ENCODE data around the gene GSK3B. TPM values are rescaled to one million over a fixed set of nuclear protein-coding genes. Genes with fewer than 3 reads are reported as not detected.

GSK3B gene
- total and polyA plus RNA-seq, 2 donors (not counting 3 experiments of a cell fraction or from before 2014, with no cell fraction given): 22.1 to 50.1 TPM

DNA sequence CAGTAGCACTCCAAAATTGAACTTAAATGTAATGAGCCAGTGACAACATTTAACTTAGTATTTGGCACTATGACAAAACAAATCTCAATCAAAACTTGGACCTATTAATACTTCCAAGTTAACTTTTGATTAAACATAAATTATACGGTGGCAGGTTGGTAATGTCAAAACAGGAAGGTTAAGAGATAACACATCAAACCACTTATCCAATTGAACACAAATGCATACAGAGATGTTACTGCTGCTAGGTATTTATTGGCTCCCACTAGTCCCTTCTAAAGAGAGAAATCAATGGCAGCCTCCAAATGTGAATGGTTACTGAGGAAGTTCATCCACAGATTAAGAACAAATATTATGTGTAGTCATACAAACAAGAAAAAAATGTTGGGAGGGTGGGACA is 1.8 kb downstream of the GSK3B start:
- dilution Hi-C loops (cut with MboI; ENCODE audit: extremely low pct_ligation_motif_present, low sequenced_read_pairs): no loop called here
- TF ChIP-seq POLR2AphosphoS5 (IDR thresholded peaks at IDR 0.05; ENCODE audit: insufficient read depth, low read depth, low read length): no peak
- TF ChIP-seq POLR2A (IDR thresholded peaks at IDR 0.05; ENCODE audit: low read depth, low read length): no peak
- TF ChIP-seq MYC (IDR thresholded peaks at IDR 0.05; ENCODE audit: low read depth, low read length): no peak
- TF ChIP-seq, protein P1, sequence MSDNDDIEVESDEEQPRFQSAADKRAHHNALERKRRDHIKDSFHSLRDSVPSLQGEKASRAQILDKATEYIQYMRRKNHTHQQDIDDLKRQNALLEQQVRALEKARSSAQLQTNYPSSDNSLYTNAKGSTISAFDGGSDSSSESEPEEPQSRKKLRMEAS (IDR thresholded peaks at IDR 0.05; ENCODE audit: insufficient read depth, insufficient read length): no peak
- no peak for TF ChIP-seq JUN (IDR thresholded peaks at IDR 0.05; ENCODE audit: borderline replicate concordance, insufficient read depth, insufficient read length, low read depth)
- no peak for TF ChIP-seq GATA2 (IDR thresholded peaks at IDR 0.05; ENCODE audit: insufficient read depth, insufficient read length, low read depth, low read length)
- no peak for TF ChIP-seq FOS (IDR thresholded peaks at IDR 0.05; ENCODE audit: borderline replicate concordance, insufficient read depth, low read length)
- TF ChIP-seq, protein P2, sequence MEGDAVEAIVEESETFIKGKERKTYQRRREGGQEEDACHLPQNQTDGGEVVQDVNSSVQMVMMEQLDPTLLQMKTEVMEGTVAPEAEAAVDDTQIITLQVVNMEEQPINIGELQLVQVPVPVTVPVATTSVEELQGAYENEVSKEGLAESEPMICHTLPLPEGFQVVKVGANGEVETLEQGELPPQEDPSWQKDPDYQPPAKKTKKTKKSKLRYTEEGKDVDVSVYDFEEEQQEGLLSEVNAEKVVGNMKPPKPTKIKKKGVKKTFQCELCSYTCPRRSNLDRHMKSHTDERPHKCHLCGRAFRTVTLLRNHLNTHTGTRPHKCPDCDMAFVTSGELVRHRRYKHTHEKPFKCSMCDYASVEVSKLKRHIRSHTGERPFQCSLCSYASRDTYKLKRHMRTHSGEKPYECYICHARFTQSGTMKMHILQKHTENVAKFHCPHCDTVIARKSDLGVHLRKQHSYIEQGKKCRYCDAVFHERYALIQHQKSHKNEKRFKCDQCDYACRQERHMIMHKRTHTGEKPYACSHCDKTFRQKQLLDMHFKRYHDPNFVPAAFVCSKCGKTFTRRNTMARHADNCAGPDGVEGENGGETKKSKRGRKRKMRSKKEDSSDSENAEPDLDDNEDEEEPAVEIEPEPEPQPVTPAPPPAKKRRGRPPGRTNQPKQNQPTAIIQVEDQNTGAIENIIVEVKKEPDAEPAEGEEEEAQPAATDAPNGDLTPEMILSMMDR (IDR thresholded peaks at IDR 0.05; ENCODE audit: extremely low read depth in 1 of 2, insufficient read depth in 1 of 2, low read depth in 1 of 2, low read length in 2 of 2): no peak
- TF ChIP-seq EZH2 (IDR thresholded peaks at IDR 0.05; ENCODE audit: borderline replicate concordance, low read depth, low read length, severe bottlenecking): no peak
- Histone ChIP-seq H3K4me1 (ENCODE audit: control insufficient read depth, extremely low read depth, insufficient read depth, low read length) (peaks cover 35% of the 10 kb centered on the region), H3K9ac (replicated peaks; ENCODE audit: extremely low read depth, insufficient read depth, low read length) (peak overlapping the region; percentile 100), H4K20me1 (replicated peaks; ENCODE audit: control insufficient read depth, extremely low read depth, insufficient read depth, low read length) (peaks cover 29% of the 10 kb centered on the region), H3K79me2 (ENCODE audit: control insufficient read depth, insufficient read depth, low read length) (peaks cover 74% of the 10 kb centered on the region), H3K4me3 (replicated peaks in 1 of 3; ENCODE audit: insufficient read depth in 1 of 3, low read depth in 1 of 3, low read length in 3 of 3) (peak overlapping the region; percentile 79 to 100 (median 99)), H3K9me3 (replicated peaks; ENCODE audit: control insufficient read depth, insufficient read depth, low read length) (no peaks in the 10 kb centered on the region), H3K4me2 (ENCODE audit: insufficient read depth, low read length) (peak overlapping the region; percentile 99), H3K36me3 (ENCODE audit: control insufficient read depth in 2 of 2, extremely low read depth in 1 of 2, insufficient read depth in 2 of 2, low read length in 2 of 2) (no peaks in the 10 kb centered on the region), H3K9me1 (replicated peaks; ENCODE audit: control insufficient read depth, extremely low read depth, insufficient read depth, low read length) (peaks cover 4% of the 10 kb centered on the region), H3K27me3 (ENCODE audit: control insufficient read depth in 2 of 2, insufficient read depth in 2 of 2, low read length in 2 of 2) (no peaks in the 10 kb centered on the region), H2AFZ (ENCODE audit: low read depth, low read length) (no peak overlapping the region), H3K27ac (ENCODE audit: insufficient read depth, low read depth, low read length) (peak overlapping the region; percentile 77)
- peak; percentile 34 for DNase-seq (ENCODE audit: low read depth, low spot score)
- intact Hi-C loops (cut with micrococcal nuclease): loop anchor here (5.0 kb wide), 4 partner anchors 105 to 345 kb away; no protein-coding TSS in a partner anchor
- ChIA-PET POLR2A (interaction anchor here (0.6 kb wide), 3 partner anchors 13 to 455 kb away, joined by 3 read pairs; no protein-coding TSS in a partner anchor), CTCF (interaction anchor here (0.8 to 1.3 kb wide), 2 partner anchors 25 to 105 kb away, joined by 3 read pairs; no protein-coding TSS in a partner anchor)
- no TSS peak for BruUV-seq (replicated peaks)
- FAIRE-seq: no peak
